Putamen (tissue), 1 donor: Measurements from ENCODE around the gene L3HYPDH.
A peak's percentile ranks its signal among the peaks of the same experiment; 100 is the strongest.

Experiments used
- DNase-seq: peaks from one replicate; pipeline ENCODE4 v3.0.0-alpha.2; 2016; ENCODE audit warnings: low spot score

Gene L3HYPDH

GRCh38 chr14:59483819-59484638 lies at the start of gene L3HYPDH, which contains the start of gene JKAMP:
Gene L3HYPDH (minus strand): TSS chr14:59484408. CDS start chr14:59484316, 92 bp downstream.
Gene JKAMP (plus strand): TSS chr14:59484517. CDS start chr14:59484590, 73 bp downstream.
- DNase-seq = peak; percentile 95

GRCh38 chr14:59532419-59532818 lies 48.2 kb upstream of the L3HYPDH start:
- DNase-seq = no peak

- no peak for DNase-seq
Observed at GRCh38 chr14:59530349-59530748, 46.1 kb upstream of the L3HYPDH start.

GRCh38 chr14:59529189-59529588 lies 45.0 kb upstream of the L3HYPDH start:
- no peak for DNase-seq

- DNase-seq = no peak
Observed at GRCh38 chr14:59520224-59520623, 36.0 kb upstream of the L3HYPDH start.

GRCh38 chr14:59511916-59512575 lies 27.8 kb upstream of the L3HYPDH start:
- DNase-seq = no peak

GRCh38 chr14:59510966-59511365 lies 26.8 kb upstream of the L3HYPDH start:
- no peak for DNase-seq

GRCh38 chr14:59510001-59510400 lies 25.8 kb upstream of the L3HYPDH start:
- no peak for DNase-seq

GRCh38 chr14:59509101-59509500 lies 24.9 kb upstream of the L3HYPDH start:
- no peak for DNase-seq

GRCh38 chr14:59507752-59508103 lies 23.5 kb upstream of the L3HYPDH start:
- DNase-seq = no peak

- DNase-seq = peak; percentile 9
Observed at GRCh38 chr14:59507063-59507751, 23.0 kb upstream of the L3HYPDH start.

GRCh38 chr14:59503256-59503655 lies 19.0 kb upstream of the L3HYPDH start:
- no peak for DNase-seq

- no peak for DNase-seq
Observed at GRCh38 chr14:59500732-59501131, 16.5 kb upstream of the L3HYPDH start.

- no peak for DNase-seq
Observed at GRCh38 chr14:59492384-59492783, 8.2 kb upstream of the L3HYPDH start.

- DNase-seq = no peak
Observed at GRCh38 chr14:59490756-59491155, 6.5 kb upstream of the L3HYPDH start.

- no peak for DNase-seq
Observed at GRCh38 chr14:59484639-59485175, 499 bp upstream of the L3HYPDH start.

GRCh38 chr14:59483363-59483762 lies 845 bp downstream of the L3HYPDH start:
- DNase-seq = no peak

GRCh38 chr14:59482541-59483331 lies 1.5 kb downstream of the L3HYPDH start:
- DNase-seq = no peak

- DNase-seq = no peak
Observed at GRCh38 chr14:59481871-59482540, 2.2 kb downstream of the L3HYPDH start.

GRCh38 chr14:59481407-59481806 lies 2.8 kb downstream of the L3HYPDH start:
- no peak for DNase-seq

GRCh38 chr14:59480166-59480565 lies 4.0 kb downstream of the L3HYPDH start:
- no peak for DNase-seq
